GM19467 (cell line): Measurements from ENCODE around the gene ZNF862.
"Not testable (repeated sequence)": the region's sequence is repeated elsewhere in the genome, so short reads cannot be mapped to it uniquely, and the experiment has no call there.

Experiments
- ATAC-seq: cut with Tn5 transposase; IDR thresholded peaks from one replicate; pipeline ENCODE4 v1.9.1; 2021; ENCODE audit warnings: mild to moderate bottlenecking, moderate library complexity; ENCODE audit not compliant: unreplicated experiment

Gene ZNF862

GRCh38 chr7:149878523-149878921 is 40.3 kb downstream of the ZNF862 start:
- no peak for ATAC-seq

GRCh38 chr7:149879271-149879743 is 41.1 kb downstream of the ZNF862 start:
- ATAC-seq = no peak

DNA sequence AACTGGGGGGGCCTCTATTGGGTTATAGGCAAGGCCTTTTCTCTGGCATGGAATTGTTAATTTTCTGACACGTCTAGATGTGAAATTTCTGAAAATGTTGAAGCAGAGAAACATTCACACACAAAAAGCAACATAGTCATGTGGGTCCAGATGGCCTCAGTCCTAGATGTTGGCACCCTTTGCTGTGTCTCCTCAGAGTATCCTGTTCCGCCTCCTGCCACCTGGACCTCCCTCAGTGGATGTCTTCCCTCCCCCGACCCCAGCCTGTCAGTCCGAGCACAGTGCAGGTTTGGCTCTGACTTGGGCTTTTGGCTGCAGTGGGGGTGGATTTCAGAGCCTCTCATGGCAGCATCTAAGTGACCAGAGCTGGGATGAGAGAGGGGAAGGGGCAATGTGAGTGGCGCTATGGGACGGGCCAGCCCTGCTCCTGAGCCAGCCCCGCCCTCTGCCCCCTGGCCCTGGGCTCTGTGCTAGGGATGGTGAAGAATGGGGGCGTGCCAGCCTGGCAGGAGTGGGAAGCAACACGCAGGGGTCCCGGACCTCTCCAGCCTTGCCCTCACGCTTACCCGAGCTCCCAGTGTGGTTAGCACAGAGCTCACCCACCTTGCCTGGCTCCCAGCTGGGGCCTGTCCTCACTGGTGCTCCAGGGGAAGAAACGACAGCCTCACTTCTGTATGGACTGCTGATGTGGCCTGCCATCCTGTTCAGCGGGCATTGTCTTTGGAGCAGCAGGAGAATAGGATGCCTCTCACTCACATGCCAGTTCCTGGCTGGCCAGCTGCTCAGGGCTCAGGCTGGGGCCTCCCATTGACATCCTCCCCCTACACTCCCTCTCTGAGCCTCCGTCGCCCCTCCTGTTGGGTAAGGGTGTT is 41.8 kb downstream of the ZNF862 start:
- no peak for ATAC-seq

GRCh38 chr7:149880638-149881311 is 42.6 kb downstream of the ZNF862 start:
- ATAC-seq = no peak

GRCh38 chr7:149881328-149882247 is 43.4 kb downstream of the ZNF862 start:
- ATAC-seq = no peak

GRCh38 chr7:149882248-149883047 is 44.3 kb downstream of the ZNF862 start:
- no peak for ATAC-seq

- no peak for ATAC-seq
These were observed 44.9 kb downstream of the ZNF862 start for GRCh38 chr7:149883048-149883438.

GRCh38 chr7:149883452-149883861 is 45.3 kb downstream of the ZNF862 start:
- no peak for ATAC-seq

GRCh38 chr7:149884016-149884415 is 45.8 kb downstream of the ZNF862 start:
- ATAC-seq = no peak

DNA sequence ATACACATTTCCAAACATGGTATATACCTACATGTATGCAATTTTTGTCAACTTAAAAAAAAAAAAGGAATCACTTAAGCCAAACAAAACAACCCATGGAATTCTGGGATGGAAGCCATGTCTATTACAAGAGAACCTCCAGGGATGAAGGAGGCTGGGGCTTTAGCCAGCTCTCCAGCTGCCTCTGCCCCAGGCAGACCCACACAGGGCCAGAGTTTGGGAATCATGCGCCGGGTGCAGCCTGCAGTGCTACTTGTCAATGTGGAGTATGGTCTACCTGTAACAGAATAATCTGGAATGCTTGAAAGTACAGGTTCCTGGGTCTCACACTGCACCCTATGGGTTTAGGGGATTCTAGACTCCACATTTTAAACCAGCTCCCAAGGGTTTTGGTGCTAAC is 46.4 kb downstream of the ZNF862 start:
- no peak for ATAC-seq

- ATAC-seq = no peak
These were observed 47.2 kb downstream of the ZNF862 start for GRCh38 chr7:149885191-149886017.

- ATAC-seq = no peak
These were observed 47.8 kb downstream of the ZNF862 start for GRCh38 chr7:149886018-149886415.

DNA sequence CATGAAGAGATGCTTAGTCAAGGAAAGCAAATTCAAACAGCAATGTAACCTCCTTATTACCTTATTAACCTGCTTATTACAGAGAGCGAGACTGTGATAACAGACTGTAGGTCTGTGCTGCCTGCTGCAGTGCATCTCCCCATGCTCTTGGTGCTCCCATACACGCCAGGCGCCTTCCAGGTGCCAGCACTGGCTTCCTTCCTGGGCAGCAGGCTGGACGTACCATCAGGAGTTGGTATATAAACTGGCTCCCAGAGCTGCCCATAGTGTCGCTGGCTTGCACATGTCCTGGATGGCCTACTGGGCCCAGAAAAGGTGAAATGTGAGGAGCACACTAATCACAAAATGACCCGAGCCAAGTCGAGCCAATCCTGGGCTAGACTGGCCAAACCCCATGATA is 49.1 kb downstream of the ZNF862 start:
- no peak for ATAC-seq

DNA sequence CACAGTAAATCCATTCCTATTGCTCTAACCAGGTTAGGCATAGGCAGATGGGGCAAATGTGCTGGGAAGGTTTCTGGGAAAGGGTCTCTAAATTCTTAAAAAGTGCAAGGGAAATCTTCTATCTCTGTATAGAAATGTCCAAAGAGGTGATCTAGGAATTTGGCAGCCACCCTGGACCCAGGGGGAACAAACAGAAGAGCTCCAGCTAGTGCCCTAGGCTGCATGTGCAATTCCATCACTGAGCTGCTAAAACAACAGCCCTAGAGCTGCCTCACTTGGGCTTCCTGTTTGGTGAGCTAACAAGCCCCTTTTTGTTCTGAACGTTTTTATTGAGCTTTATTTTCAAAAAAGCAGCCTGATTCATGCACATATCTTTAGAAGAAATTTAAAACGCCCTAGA is 52.5 kb downstream of the ZNF862 start:
- ATAC-seq = not testable (repeated sequence)

- ATAC-seq = not testable (repeated sequence)
These were observed 56.8 kb downstream of the ZNF862 start for GRCh38 chr7:149894957-149895356.

GRCh38 chr7:149907776-149908376 is 69.7 kb downstream of the ZNF862 start:
- ATAC-seq = not testable (repeated sequence)

DNA sequence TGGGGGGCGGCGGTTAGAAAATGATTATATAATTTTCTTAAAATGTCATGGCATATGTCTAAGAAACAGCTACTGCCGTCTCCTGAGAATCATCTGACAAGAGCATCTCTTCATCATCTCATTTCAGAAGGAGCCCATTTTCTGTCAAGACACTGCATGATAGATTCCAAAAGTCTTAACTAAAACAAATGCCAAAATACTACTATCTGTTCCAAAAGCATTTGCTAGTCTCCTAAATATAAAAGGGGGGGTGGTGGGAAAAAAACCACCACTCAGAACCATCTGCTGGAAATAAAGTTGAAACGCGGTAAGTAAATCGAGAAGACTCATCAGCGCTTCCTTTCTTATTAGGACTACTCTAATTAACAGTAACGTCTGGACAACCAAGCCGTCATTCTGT is 72.0 kb downstream of the ZNF862 start:
- ATAC-seq = not testable (repeated sequence)

- not testable (repeated sequence) for ATAC-seq
These were observed 74.0 kb downstream of the ZNF862 start for GRCh38 chr7:149912126-149912525.
